Ovary (tissue), 9 donors: ENCODE measurements around the gene RXRG. TPM values are rescaled to one million over a fixed set of nuclear protein-coding genes. Genes with fewer than 3 reads are reported as not detected.

Experiments used
- DNase-seq, 5 donors: peaks; one replicate each; pipeline ENCODE4 v3.0.0-alpha.2; 2019 to 2020
- H3K27ac ChIP-seq, 2 donors: fragments of 200-600 bp; one replicate each; pipeline versions ENCODE4 v1.5.1 to v1.8.0; 2019 to 2022
- H3K27me3 ChIP-seq: fragments of 200-600 bp; one replicate; pipeline ENCODE4 v1.8.0; 2022
- H3K36me3 ChIP-seq: fragments of 200-600 bp; sonication (generic); one replicate; pipeline ENCODE4 v1.5.1; 2019
- H3K4me1 ChIP-seq: one replicate; pipeline ENCODE4 v1.8.1; 2013; ENCODE audit warnings: mild to moderate bottlenecking, moderate library complexity; ENCODE audit not compliant: insufficient read depth
- H3K4me3 ChIP-seq: fragments of 200-600 bp; sonication (generic); one replicate; pipeline ENCODE4 v1.5.1; 2017
- H3K9me3 ChIP-seq, 2 donors: fragments of 200-600 bp in 1 of 2; sonication (generic) in 1 of 2; one replicate each; pipeline versions ENCODE4 v1.5.1 to v1.8.1; 2013 to 2019; ENCODE audit warnings: mild to moderate bottlenecking in 1 of 2, moderate library complexity in 1 of 2
- CTCF ChIP-seq, 3 donors: fragments of 450-650 bp in 2 of 3; fragments of 200-600 bp in 1 of 3; IDR thresholded peaks; one replicate each; pipeline versions ENCODE4 v1.5.1 to v1.8.0; 2016 to 2022; ENCODE audit warnings: antibody characterized with exemption in 3 of 3, mild to moderate bottlenecking in 1 of 3
- EP300 ChIP-seq: sonication (generic); formaldehyde crosslinking; IDR thresholded peaks from one replicate; pipeline ENCODE4 v1.6.1; 2017; ENCODE audit warnings: antibody characterized with exemption
- POLR2A ChIP-seq: fragments of 450-650 bp; IDR thresholded peaks from one replicate; pipeline ENCODE4 v1.6.1; 2017; ENCODE audit warnings: antibody characterized with exemption, mild to moderate bottlenecking, moderate library complexity
- WGBS, 3 donors: extraction: QIAGEN DNeasy Blood & Tissue Kit in 1 of 3; methylation state at CpG; one replicate each; pipeline versions ENCODE4 v1.1.5 to v1.1.7; 2013 to 2017; 5-methylcytosine and 5-hydroxymethylcytosine counted together
- intact Hi-C, 4 donors: fragments of 100-400 bp; cut with DNase I; formaldehyde crosslinking; loops; one replicate each; pipeline versions ENCODE4 v1.11.0 to v1.15.1; 2022 to 2023
- polyA plus RNA-seq, 2 donors: library from polyadenylated mRNA; stranded (reverse); fragments of 200-250 nt in 1 of 2; fragments of 350-450 nt in 1 of 2; fragmentation: Illumina TruSeq in 1 of 2; extraction: RNeasy Lipid Tissue Mini Kit (QIAGEN cat#74804) in 1 of 2; gene quantifications; one replicate each; pipeline ENCODE4 v1.2.3, GENCODE V29; 2013 to 2014
- total RNA-seq, 7 donors: library from RNA; depleted of rRNA in 2 of 7; stranded (reverse); fragments of >200 nt in 2 of 7; fragmentation: NEBNext Ultra II Directional in 3 of 7; extraction: Animal tissue kit (Norgen Biotek cat#: 25700) in 3 of 7; gene quantifications; one replicate each; pipeline versions ENCODE4 v1.1.0 to v1.2.4, GENCODE V29; 2016 to 2023
- donor health status: DM: no; HTN: no; CAD: no; lungs with moderate emphysema.
- donor health status: DM: no; HTN: no; CAD: no.
- donor health status: Bipolar disorder and iron deficiency.
- donor health status: DM: yes; HTN: yes; CAD: no.
- donor health status: DM: no; HTN: no; CAD: no.
- donor health status: DM: yes; HTN: yes; CAD: no.

Gene RXRG
- total and polyA plus RNA-seq, 9 donors = 0.80 to 6.6 (median 1.8) TPM; not detected in 1

- no peaks in the 10 kb centered on the region for H3K4me1 ChIP-seq
- H3K9me3 ChIP-seq = no peaks in the 10 kb centered on the region
- intact Hi-C loops = no loop called here
- no peaks in the 10 kb centered on the region for H3K36me3 ChIP-seq
- 76 to 80% (median 77%) methylated on average over 2 of the region's 2 CpGs for WGBS, 3 donors
- H3K27me3 ChIP-seq = no peaks in the 10 kb centered on the region
- no peak overlapping the region for H3K27ac ChIP-seq
- TF ChIP-seq POLR2A = no peak
- no peak for TF ChIP-seq EP300
- TF ChIP-seq CTCF (IDR thresholded peaks at IDR 0.05) = no peak
- H3K4me3 ChIP-seq = no peak overlapping the region
- DNase-seq = no peak
Observed at GRCh38 chr1:165436994-165437393, 7.9 kb downstream of the RXRG start.

GRCh38 chr1:165435801-165436200, 9.1 kb downstream of the RXRG start:
- 48 to 63% (median 59%) methylated on average over 2 of the region's 2 CpGs for WGBS, 3 donors
- no peaks in the 10 kb centered on the region for H3K36me3 ChIP-seq
- TF ChIP-seq CTCF (IDR thresholded peaks at IDR 0.05) (no peak), EP300 (no peak), POLR2A (no peak)
- DNase-seq = no peak
- H3K27me3 ChIP-seq = no peaks in the 10 kb centered on the region
- H3K4me1 ChIP-seq = no peaks in the 10 kb centered on the region
- no peak overlapping the region for H3K27ac ChIP-seq
- H3K4me3 ChIP-seq = no peak overlapping the region
- H3K9me3 ChIP-seq = no peaks in the 10 kb centered on the region
- intact Hi-C loops = no loop called here

DNA sequence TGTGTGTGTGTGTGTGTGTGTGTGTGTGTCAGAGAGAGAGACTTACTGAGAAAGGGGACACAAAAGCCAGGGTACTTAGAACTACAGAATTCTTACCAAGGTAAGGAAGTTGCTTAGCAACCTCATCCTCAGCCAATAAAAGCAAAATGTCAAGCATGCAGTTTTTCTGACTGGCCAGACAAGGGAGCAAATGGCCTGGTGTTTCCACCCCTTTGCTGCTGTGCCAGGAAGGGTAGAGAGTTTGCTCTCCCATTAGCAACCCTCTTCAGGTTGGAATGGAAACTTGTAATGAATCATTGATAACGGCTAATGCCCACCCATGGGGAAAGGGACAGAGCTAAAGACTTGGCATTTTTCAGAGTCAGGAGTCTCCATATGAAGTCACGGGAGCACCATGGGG, 10.6 kb downstream of the RXRG start:
- Histone ChIP-seq H3K27me3 (no peaks in the 10 kb centered on the region), H3K9me3 (no peaks in the 10 kb centered on the region), H3K36me3 (no peaks in the 10 kb centered on the region), H3K27ac (no peak overlapping the region), H3K4me1 (no peaks in the 10 kb centered on the region), H3K4me3 (no peak overlapping the region)
- no peak for TF ChIP-seq POLR2A
- no peak for TF ChIP-seq CTCF (IDR thresholded peaks at IDR 0.05)
- no peak for TF ChIP-seq EP300
- intact Hi-C loops = no loop called here
- no peak for DNase-seq
- 32 to 57% (median 43%) methylated on average over 2 of the region's 2 CpGs for WGBS, 3 donors

DNA sequence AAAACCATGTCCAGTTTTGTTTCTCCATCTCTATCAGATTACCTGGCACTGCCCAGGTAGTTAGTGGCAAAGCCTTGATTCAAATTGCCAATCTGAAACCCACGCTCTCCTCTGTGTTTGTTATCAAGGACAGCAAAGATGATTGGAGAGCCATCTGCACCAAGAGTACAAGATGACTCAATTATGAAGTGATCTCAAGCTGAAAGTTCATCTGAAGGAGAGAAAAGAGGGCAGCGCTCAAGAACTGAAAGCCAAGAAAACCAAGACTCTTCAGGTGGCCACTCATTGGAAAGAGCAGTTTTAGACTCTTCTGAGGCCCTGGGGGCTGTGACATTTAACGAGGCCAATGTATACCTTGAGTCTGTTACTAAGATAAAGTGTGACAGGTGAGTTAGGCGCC, 13.8 kb downstream of the RXRG start:
- TF ChIP-seq POLR2A = no peak
- no peak for TF ChIP-seq CTCF (IDR thresholded peaks at IDR 0.05)
- DNase-seq = no peak
- H3K4me1 ChIP-seq = no peaks in the 10 kb centered on the region
- WGBS, 3 donors = 78 to 88% (median 80%) methylated on average over 4 of the region's 4 CpGs
- no peak overlapping the region for H3K27ac ChIP-seq
- no peaks in the 10 kb centered on the region for H3K9me3 ChIP-seq
- intact Hi-C loops = no loop called here
- no peaks in the 10 kb centered on the region for H3K36me3 ChIP-seq
- no peaks in the 10 kb centered on the region for H3K27me3 ChIP-seq
- H3K4me3 ChIP-seq = no peak overlapping the region

DNA sequence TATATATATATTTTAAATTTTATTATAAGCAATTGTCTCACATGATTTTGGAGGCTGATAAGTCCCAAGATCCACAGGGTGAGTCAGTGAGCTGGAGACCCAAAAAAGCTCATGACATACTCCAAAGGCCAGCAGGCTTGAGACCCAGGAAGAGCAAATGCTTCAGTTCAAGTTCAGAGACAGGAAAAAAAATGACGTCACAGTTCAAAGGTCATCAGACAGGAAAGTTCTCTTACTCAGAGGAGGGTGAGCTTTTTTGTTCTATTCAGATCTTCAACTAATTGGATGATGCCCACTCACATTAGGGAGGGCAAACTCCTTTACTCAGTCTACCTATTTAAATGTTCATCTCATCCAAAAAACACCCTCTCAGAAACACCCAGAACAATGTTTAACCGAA, 18.2 kb downstream of the RXRG start:
- TF ChIP-seq CTCF (IDR thresholded peaks at IDR 0.05) (no peak), EP300 (no peak), POLR2A (no peak)
- DNase-seq = no peak
- no peak overlapping the region for H3K27ac ChIP-seq

More for the DNA sequence above, 18.2 kb downstream of the RXRG start:
- H3K9me3 ChIP-seq = no peaks in the 10 kb centered on the region
- no peaks in the 10 kb centered on the region for H3K27me3 ChIP-seq
- H3K36me3 ChIP-seq = no peaks in the 10 kb centered on the region
- no peak overlapping the region for H3K4me3 ChIP-seq
- WGBS, 3 donors = 79 to 86% (median 84%) methylated on average over 2 of the region's 2 CpGs
- intact Hi-C loops = no loop called here
- H3K4me1 ChIP-seq = peaks cover 14% of the 10 kb centered on the region
